ENCODE measurements around the gene PCNX4. TPM values are rescaled to one million over a fixed set of nuclear protein-coding genes. Genes with fewer than 3 reads are reported as not detected.

Gene PCNX4
- total RNA-seq, 1 donor = 101 TPM

- Histone ChIP-seq H3K27me3 (ENCODE audit: insufficient read depth, low read length) (no peaks in the 10 kb centered on the region), H3K27ac (ENCODE audit: low read depth, low read length) (no peak overlapping the region), H3K4me1 (ENCODE audit: insufficient read depth, low read length) (peaks cover 4% of the 10 kb centered on the region), H3K9me3 (ENCODE audit: low read depth, low read length) (no peaks in the 10 kb centered on the region), H3K79me2 (ENCODE audit: insufficient read depth, low read length) (peaks cover 88% of the 10 kb centered on the region), H3K36me3 (ENCODE audit: insufficient read depth, low read length) (peaks cover 35% of the 10 kb centered on the region), H4K20me1 (ENCODE audit: insufficient read depth, low read length) (no peaks in the 10 kb centered on the region), H2AFZ (ENCODE audit: low read length) (no peak overlapping the region), H3K4me2 (ENCODE audit: insufficient read depth, low read length) (no peak overlapping the region), H3K4me3 (ENCODE audit: insufficient read depth, low read length) (no peak overlapping the region)
- TF ChIP-seq, protein P1, sequence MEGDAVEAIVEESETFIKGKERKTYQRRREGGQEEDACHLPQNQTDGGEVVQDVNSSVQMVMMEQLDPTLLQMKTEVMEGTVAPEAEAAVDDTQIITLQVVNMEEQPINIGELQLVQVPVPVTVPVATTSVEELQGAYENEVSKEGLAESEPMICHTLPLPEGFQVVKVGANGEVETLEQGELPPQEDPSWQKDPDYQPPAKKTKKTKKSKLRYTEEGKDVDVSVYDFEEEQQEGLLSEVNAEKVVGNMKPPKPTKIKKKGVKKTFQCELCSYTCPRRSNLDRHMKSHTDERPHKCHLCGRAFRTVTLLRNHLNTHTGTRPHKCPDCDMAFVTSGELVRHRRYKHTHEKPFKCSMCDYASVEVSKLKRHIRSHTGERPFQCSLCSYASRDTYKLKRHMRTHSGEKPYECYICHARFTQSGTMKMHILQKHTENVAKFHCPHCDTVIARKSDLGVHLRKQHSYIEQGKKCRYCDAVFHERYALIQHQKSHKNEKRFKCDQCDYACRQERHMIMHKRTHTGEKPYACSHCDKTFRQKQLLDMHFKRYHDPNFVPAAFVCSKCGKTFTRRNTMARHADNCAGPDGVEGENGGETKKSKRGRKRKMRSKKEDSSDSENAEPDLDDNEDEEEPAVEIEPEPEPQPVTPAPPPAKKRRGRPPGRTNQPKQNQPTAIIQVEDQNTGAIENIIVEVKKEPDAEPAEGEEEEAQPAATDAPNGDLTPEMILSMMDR (IDR thresholded peaks at IDR 0.05; ENCODE audit: extremely low read depth, low read depth, low read length) = no peak
- no peak for DNase-seq (ENCODE audit: insufficient read length, low spot score, missing footprints)
Measured at GRCh38 chr14:60111732-60112131, 20.0 kb downstream of the PCNX4 start.

- Histone ChIP-seq H3K36me3 (ENCODE audit: insufficient read depth, low read length) (peaks cover 48% of the 10 kb centered on the region), H3K27ac (ENCODE audit: low read depth, low read length) (no peak overlapping the region), H3K9me3 (ENCODE audit: low read depth, low read length) (no peaks in the 10 kb centered on the region), H3K4me2 (ENCODE audit: insufficient read depth, low read length) (no peak overlapping the region), H3K4me3 (ENCODE audit: insufficient read depth, low read length) (no peak overlapping the region), H3K27me3 (ENCODE audit: insufficient read depth, low read length) (no peaks in the 10 kb centered on the region), H3K4me1 (ENCODE audit: insufficient read depth, low read length) (peaks cover 4% of the 10 kb centered on the region), H4K20me1 (ENCODE audit: insufficient read depth, low read length) (no peaks in the 10 kb centered on the region), H2AFZ (ENCODE audit: low read length) (no peak overlapping the region), H3K79me2 (ENCODE audit: insufficient read depth, low read length) (peaks cover 62% of the 10 kb centered on the region)
- no peak for DNase-seq (ENCODE audit: insufficient read length, low spot score, missing footprints)
- TF ChIP-seq, protein P1 (IDR thresholded peaks at IDR 0.05; ENCODE audit: extremely low read depth, low read depth, low read length) = no peak
Measured at GRCh38 chr14:60114881-60115280, 23.2 kb downstream of the PCNX4 start.

GRCh38 chr14:60116181-60116580, 24.5 kb downstream of the PCNX4 start:
- peaks cover 49% of the 10 kb centered on the region for H3K79me2 ChIP-seq (ENCODE audit: insufficient read depth, low read length)

GRCh38 chr14:60125918-60126317, 34.2 kb downstream of the PCNX4 start:
- no peaks in the 10 kb centered on the region for H3K4me1 ChIP-seq (ENCODE audit: insufficient read depth, low read length)
- H3K4me2 ChIP-seq (ENCODE audit: insufficient read depth, low read length) = no peak overlapping the region
- peaks cover 57% of the 10 kb centered on the region for H3K36me3 ChIP-seq (ENCODE audit: insufficient read depth, low read length)
- H4K20me1 ChIP-seq (ENCODE audit: insufficient read depth, low read length) = no peaks in the 10 kb centered on the region
- no peak overlapping the region for H3K4me3 ChIP-seq (ENCODE audit: insufficient read depth, low read length)
- TF ChIP-seq, protein P1 (IDR thresholded peaks at IDR 0.05; ENCODE audit: extremely low read depth, low read depth, low read length) = no peak
- no peaks in the 10 kb centered on the region for H3K79me2 ChIP-seq (ENCODE audit: insufficient read depth, low read length)
- no peaks in the 10 kb centered on the region for H3K27me3 ChIP-seq (ENCODE audit: insufficient read depth, low read length)
- no peak for DNase-seq (ENCODE audit: insufficient read length, low spot score, missing footprints)
- no peak overlapping the region for H3K27ac ChIP-seq (ENCODE audit: low read depth, low read length)
- H2AFZ ChIP-seq (ENCODE audit: low read length) = no peak overlapping the region
- no peaks in the 10 kb centered on the region for H3K9me3 ChIP-seq (ENCODE audit: low read depth, low read length)

More at GRCh38 chr14:60116181-60116580, 24.5 kb downstream of the PCNX4 start:
- H3K27ac ChIP-seq (ENCODE audit: low read depth, low read length) = no peak overlapping the region
- peaks cover 4% of the 10 kb centered on the region for H3K4me1 ChIP-seq (ENCODE audit: insufficient read depth, low read length)
- H3K27me3 ChIP-seq (ENCODE audit: insufficient read depth, low read length) = no peaks in the 10 kb centered on the region
- no peaks in the 10 kb centered on the region for H3K9me3 ChIP-seq (ENCODE audit: low read depth, low read length)
- H3K4me3 ChIP-seq (ENCODE audit: insufficient read depth, low read length) = no peak overlapping the region
- no peaks in the 10 kb centered on the region for H4K20me1 ChIP-seq (ENCODE audit: insufficient read depth, low read length)
- TF ChIP-seq, protein P1 (IDR thresholded peaks at IDR 0.05; ENCODE audit: extremely low read depth, low read depth, low read length) = no peak
- peaks cover 51% of the 10 kb centered on the region for H3K36me3 ChIP-seq (ENCODE audit: insufficient read depth, low read length)
- H2AFZ ChIP-seq (ENCODE audit: low read length) = no peak overlapping the region
- no peak overlapping the region for H3K4me2 ChIP-seq (ENCODE audit: insufficient read depth, low read length)
- DNase-seq (ENCODE audit: insufficient read length, low spot score, missing footprints) = no peak

Measured in osteoblast (primary cell).